ENCODE measurements around the gene OR5AC2. TPM values are rescaled to one million over a fixed set of nuclear protein-coding genes. Genes with fewer than 3 reads are reported as not detected.

The OR5AC2 gene
- total RNA-seq, 1 experiment from 2014 or later, result not detected

GRCh38 chr3:98130421-98130820 is 43.4 kb downstream of the OR5AC2 start, which contains the start of gene OR5H1:
Gene OR5H1, plus strand, starts transcription at chr3:98130721. Its CDS starts 1,977 bp downstream, at chr3:98132698.
- H3K4me3 ChIP-seq (ENCODE audit: low read depth in 2 of 2, low read length in 2 of 2), result no peak within 1 kb of the TSS
- H3K4me1 ChIP-seq (ENCODE audit: control insufficient read depth, insufficient read depth, low read length), result no peaks in the 10 kb centered on the region
- in situ Hi-C loops (cut with HindIII; ENCODE audit: low pct_unique_long_range_greater_than_20kb, low sequenced_read_pairs), result no loop called here
- ATAC-seq, result no peak
- ChIA-PET CTCF (no interaction called here), POLR2A (no interaction called here)
- BruUV-seq (replicated peaks), result no TSS peak
- H3K9me3 ChIP-seq (ENCODE audit: control insufficient read depth, insufficient read depth, low read depth, low read length), result no peaks in the 10 kb centered on the region
- no peak for DNase-seq (ENCODE audit: low read depth, low spot score)
- no peaks in the 10 kb centered on the region for H3K27me3 ChIP-seq (ENCODE audit: control insufficient read depth, insufficient read depth, low read length)
- no peaks in the 10 kb centered on the region for H3K36me3 ChIP-seq (ENCODE audit: control insufficient read depth, insufficient read depth, low read length)
- TF ChIP-seq CTCF (IDR thresholded peaks at IDR 0.05), result no peak
- intact Hi-C loops (cut with micrococcal nuclease; ENCODE audit: unreplicated experiment), result no loop called here
- H3K27ac ChIP-seq (ENCODE audit: low read length), result no peak within 1 kb of the TSS

- H3K4me3 ChIP-seq (ENCODE audit: low read depth in 2 of 2, low read length in 2 of 2), result no peak overlapping the region
- no peak for TF ChIP-seq POLR2AphosphoS5 (IDR thresholded peaks at IDR 0.05; ENCODE audit: low read depth, low read length)
- TF ChIP-seq CTCF (IDR thresholded peaks at IDR 0.05), result no peak
- no peak for TF ChIP-seq TCF7L2 (IDR thresholded peaks at IDR 0.05; ENCODE audit: low read depth, low read length)
- TF ChIP-seq, protein P1, sequence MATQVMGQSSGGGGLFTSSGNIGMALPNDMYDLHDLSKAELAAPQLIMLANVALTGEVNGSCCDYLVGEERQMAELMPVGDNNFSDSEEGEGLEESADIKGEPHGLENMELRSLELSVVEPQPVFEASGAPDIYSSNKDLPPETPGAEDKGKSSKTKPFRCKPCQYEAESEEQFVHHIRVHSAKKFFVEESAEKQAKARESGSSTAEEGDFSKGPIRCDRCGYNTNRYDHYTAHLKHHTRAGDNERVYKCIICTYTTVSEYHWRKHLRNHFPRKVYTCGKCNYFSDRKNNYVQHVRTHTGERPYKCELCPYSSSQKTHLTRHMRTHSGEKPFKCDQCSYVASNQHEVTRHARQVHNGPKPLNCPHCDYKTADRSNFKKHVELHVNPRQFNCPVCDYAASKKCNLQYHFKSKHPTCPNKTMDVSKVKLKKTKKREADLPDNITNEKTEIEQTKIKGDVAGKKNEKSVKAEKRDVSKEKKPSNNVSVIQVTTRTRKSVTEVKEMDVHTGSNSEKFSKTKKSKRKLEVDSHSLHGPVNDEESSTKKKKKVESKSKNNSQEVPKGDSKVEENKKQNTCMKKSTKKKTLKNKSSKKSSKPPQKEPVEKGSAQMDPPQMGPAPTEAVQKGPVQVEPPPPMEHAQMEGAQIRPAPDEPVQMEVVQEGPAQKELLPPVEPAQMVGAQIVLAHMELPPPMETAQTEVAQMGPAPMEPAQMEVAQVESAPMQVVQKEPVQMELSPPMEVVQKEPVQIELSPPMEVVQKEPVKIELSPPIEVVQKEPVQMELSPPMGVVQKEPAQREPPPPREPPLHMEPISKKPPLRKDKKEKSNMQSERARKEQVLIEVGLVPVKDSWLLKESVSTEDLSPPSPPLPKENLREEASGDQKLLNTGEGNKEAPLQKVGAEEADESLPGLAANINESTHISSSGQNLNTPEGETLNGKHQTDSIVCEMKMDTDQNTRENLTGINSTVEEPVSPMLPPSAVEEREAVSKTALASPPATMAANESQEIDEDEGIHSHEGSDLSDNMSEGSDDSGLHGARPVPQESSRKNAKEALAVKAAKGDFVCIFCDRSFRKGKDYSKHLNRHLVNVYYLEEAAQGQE (IDR thresholded peaks at IDR 0.05; ENCODE audit: insufficient read depth in 1 of 2, low read depth in 2 of 2, low read length in 1 of 2), result no peak
- TF ChIP-seq SIN3A (IDR thresholded peaks at IDR 0.05; ENCODE audit: borderline replicate concordance, insufficient read depth, low read depth, low read length), result no peak
- CTCF ChIA-PET, result no interaction called here
- H3K36me3 ChIP-seq (ENCODE audit: control insufficient read depth, insufficient read depth, low read length), result no peaks in the 10 kb centered on the region
- no peaks in the 10 kb centered on the region for H3K4me1 ChIP-seq (ENCODE audit: control insufficient read depth, insufficient read depth, low read length)
- POLR2A ChIA-PET, result no interaction called here
- in situ Hi-C loops (cut with HindIII; ENCODE audit: low pct_unique_long_range_greater_than_20kb, low sequenced_read_pairs), result no loop called here
- H3K9me3 ChIP-seq (ENCODE audit: control insufficient read depth, insufficient read depth, low read depth, low read length), result no peaks in the 10 kb centered on the region
- no peaks in the 10 kb centered on the region for H3K27me3 ChIP-seq (ENCODE audit: control insufficient read depth, insufficient read depth, low read length)
- H3K27ac ChIP-seq (ENCODE audit: low read length), result no peak overlapping the region
- ATAC-seq (no peak), DNase-seq (ENCODE audit: low read depth, low spot score) (no peak)
- intact Hi-C loops (cut with micrococcal nuclease; ENCODE audit: unreplicated experiment), result no loop called here
- no TSS peak for BruUV-seq (replicated peaks)
Measured at GRCh38 chr3:98136631-98137030, 49.7 kb downstream of the OR5AC2 start.

Other genes with a start within 250 kb of the OR5AC2 start
- 44.1 TPM for gene RIOX2, start 114.7 kb upstream of the OR5AC2 start, total RNA-seq (2021; ENCODE audit: unreplicated experiment)
- gene GABRR3, start 51.9 kb upstream of the OR5AC2 start, total RNA-seq (2021; ENCODE audit: unreplicated experiment), result not detected
- gene OR5H1, start 43.5 kb downstream of the OR5AC2 start, total RNA-seq (2021; ENCODE audit: unreplicated experiment), result not detected
- gene OR5H14, start 60.3 kb downstream of the OR5AC2 start, total RNA-seq (2021; ENCODE audit: unreplicated experiment), result not detected
- not detected for gene OR5H15, start 79.5 kb downstream of the OR5AC2 start, total RNA-seq (2021; ENCODE audit: unreplicated experiment)
- not detected for gene OR5H6, start 177.1 kb downstream of the OR5AC2 start, total RNA-seq (2021; ENCODE audit: unreplicated experiment)
- gene OR5H2, start 195.3 kb downstream of the OR5AC2 start, total RNA-seq (2021; ENCODE audit: unreplicated experiment), result not detected

Data from Panc1 (cell line).